Subcutaneous adipose tissue (tissue), 4 donors: ENCODE data around the gene ABCC11. TPM values are rescaled to one million over a fixed set of nuclear protein-coding genes. Genes with fewer than 3 reads are reported as not detected.

Experiments used
- total RNA-seq, 4 donors: library from RNA; depleted of rRNA; stranded (reverse); fragments of >200 nt; gene quantifications; one replicate each; pipeline ENCODE4 v1.1.0, GENCODE V29; 2016
- TF ChIP-seq, protein P1 (sequence below): fragments of 450-650 bp; IDR thresholded peaks from one replicate; pipeline ENCODE4 v1.5.1; 2016; ENCODE audit warnings: low read depth, mild to moderate bottlenecking, control low read depth, antibody characterized with exemption, moderate library complexity

Gene ABCC11
- total RNA-seq, 4 donors from 2014 or later = 0.44 TPM; not detected in 3

DNA sequence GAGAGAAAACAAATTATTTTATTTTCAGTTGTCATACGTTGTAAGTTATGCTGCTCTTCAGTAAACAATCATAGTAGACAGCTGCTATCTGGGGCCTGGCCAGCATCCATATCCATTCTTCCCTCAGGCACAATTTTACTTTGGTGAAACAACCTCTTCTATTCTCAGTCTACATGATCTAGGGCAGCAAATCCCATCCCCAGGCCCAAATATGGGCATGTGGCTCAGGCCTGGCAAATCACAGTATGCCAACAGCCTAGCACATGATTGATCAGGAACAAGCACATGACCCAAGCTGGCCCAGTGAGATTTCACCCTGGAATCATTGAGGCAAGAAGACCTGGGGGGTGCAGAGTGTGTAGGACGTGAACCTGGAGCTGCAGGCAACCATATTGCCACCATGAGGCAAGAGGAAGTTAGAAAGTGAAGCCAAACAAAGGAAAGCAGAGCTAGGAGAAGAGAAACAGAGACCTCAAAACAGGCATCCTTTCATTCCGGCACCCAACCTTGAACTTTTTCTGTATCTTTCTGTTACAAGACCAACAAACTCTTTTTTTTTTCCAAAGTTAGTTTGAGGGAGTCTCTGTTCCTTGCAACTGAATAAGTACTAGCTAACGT, 81.3 kb downstream of the ABCC11 start:
- TF ChIP-seq, protein P1, sequence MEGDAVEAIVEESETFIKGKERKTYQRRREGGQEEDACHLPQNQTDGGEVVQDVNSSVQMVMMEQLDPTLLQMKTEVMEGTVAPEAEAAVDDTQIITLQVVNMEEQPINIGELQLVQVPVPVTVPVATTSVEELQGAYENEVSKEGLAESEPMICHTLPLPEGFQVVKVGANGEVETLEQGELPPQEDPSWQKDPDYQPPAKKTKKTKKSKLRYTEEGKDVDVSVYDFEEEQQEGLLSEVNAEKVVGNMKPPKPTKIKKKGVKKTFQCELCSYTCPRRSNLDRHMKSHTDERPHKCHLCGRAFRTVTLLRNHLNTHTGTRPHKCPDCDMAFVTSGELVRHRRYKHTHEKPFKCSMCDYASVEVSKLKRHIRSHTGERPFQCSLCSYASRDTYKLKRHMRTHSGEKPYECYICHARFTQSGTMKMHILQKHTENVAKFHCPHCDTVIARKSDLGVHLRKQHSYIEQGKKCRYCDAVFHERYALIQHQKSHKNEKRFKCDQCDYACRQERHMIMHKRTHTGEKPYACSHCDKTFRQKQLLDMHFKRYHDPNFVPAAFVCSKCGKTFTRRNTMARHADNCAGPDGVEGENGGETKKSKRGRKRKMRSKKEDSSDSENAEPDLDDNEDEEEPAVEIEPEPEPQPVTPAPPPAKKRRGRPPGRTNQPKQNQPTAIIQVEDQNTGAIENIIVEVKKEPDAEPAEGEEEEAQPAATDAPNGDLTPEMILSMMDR = no peak

DNA sequence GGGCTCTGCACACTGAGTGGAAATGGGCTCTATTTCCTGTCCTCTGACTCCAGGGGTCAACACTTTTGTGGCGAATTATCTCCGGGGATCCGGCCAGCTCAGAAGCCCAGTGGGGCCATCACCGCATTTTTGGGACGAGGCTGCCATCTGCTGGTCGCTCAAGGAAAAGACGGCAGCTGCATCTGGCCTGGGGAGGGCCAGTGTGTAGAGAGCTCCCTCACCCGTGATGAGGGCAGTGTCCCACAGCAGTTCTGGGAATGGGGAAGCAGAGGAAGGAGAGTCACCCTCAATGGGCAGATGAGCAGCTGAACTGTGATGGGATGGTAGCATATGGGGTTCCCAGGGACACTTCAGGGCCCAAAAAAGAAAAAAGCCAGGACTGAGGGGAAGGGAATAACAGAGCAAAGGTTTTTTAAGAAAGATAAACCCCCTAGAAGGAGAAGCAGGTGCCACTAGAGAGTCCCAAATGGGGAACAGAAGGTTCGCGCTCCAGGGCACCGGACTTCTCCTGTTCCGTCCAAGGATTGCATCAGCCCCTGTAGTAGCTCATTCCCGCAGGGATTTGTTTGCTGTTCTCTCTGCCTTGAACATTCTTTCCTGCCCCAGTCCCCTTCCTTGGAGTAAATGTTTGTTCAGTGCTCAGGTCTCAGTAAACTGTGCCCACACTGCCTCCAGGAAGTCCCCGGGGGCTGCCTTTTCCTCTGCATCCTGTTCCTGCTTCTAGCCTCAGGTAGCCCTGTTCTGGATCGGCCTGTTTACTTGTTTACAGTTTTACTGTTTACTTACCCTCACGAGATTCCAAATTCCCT, 82.2 kb downstream of the ABCC11 start:
- TF ChIP-seq, protein P1 = no peak

DNA sequence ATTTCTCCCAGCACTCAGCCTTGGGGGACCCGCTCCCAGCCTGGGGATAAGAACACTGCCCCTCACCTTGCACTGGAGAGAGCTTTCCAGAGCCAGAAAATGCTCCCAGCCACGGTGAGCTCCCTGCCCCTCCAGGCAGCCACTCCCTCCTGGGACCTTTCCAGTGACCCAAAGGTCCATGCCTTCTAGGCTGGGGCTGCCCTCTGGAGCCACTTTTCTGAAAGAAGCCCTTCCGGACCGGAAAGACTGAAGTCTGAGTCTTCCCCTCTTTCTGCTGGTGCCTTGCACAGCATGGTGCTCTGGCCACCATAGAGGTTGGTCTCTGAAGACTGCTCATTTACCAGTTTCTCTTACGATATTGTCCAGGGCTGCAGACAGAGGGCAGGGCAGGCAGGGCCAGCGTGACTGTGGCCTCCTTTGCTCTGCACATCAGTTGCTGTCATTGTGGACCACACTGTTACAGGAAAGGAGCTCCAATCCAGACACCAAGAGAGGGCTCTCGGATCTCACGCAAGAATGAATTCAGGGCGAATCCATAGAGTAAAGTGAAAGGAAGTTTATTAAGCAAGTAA, 84.4 kb downstream of the ABCC11 start:
- TF ChIP-seq, protein P1 = no peak

DNA sequence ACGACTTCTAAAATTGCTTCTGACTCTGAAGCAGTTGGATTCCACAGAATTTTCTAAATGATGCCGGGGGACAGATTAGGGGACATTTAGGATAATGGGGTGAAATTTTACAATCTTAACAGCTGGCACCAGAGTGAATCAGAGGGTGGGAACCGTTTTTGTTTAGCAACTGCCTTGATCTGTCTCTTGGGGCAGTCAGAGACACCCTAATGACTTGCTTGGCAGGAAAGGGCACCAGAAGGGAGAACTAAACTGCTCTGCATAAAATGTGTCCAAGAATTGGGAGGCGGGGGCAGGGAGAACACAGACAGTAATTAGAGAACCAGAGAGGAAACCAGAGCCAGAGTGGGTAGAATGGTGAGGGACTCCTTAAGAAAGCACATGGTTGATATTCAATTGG, 85.4 kb downstream of the ABCC11 start:
- TF ChIP-seq, protein P1 = no peak

DNA sequence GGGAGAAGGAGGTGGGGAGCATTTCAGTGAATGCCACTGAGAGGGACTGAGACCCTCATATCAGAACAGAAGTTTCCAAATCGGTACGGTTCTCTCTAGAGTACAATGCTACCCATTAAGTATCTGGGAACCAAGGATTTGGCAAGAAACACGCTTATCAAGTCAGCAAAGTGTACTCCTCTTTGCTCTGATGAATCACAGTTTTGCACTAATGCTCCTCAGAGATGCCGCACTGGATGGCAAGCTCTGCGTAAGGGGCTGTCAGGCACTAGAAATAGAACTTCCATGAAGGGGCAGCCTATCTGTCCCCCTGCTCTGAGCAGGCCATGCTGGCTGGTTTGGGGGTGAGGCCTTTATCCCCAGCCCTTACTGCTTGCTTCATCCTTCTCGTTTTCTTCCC, 86.8 kb downstream of the ABCC11 start:
- TF ChIP-seq, protein P1 = no peak

DNA sequence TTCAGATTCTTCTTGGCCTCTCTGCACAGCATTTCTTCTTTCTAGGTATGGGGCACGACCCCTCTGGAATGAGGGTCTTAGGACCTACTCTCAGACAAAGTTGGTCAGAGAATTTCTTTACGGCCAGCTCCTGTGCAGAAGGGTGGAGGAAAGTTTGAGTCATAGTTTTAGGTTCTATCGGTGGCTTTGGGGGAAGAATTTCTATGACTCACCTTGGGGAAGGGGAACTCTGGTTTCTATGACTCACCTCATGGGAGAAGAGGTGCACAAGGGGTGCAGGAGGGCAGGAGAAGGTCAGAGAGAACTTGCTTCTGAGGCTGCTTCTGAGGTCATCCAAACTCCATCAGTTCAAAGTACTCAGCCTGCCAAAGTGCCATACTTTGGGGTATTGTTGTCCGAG, 89.0 kb downstream of the ABCC11 start:
- TF ChIP-seq, protein P1 = no peak

DNA sequence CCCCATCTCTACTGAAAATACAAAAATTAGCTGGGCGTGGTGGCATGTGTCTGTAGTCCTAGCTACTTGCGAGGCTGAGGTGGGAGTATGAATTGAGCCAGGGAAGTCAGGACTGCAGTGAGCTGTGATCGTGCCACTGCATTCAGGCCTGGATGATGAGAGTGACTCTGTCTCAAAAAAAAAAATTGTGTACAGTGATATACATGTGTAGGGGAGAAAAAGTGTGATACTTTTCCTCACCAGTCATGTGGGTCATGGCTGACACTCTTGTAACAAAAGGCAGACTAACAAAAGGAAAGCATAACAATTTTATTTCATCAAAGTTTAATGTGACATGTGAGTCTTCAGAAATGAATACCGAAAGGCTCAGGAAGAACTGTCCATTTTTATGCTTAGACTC, 89.5 kb downstream of the ABCC11 start:
- TF ChIP-seq, protein P1 = no peak
